Left lung (tissue), 10 donors: Measurements from ENCODE around the gene PHF12. TPM values are rescaled to one million over a fixed set of nuclear protein-coding genes. Genes with fewer than 3 reads are reported as not detected.
"Not testable (repeated sequence)": the region's sequence is repeated elsewhere in the genome, so short reads cannot be mapped to it uniquely, and the experiment has no call there.

Experiments
- ATAC-seq: fragments of 200-7000 bp; cut with Tn5 transposase; one replicate; pipeline ENCODE4 v1.9.1; 2020; ENCODE audit warnings: moderate library complexity
- DNase-seq, 4 donors: peaks; one replicate each; pipeline ENCODE4 v3.0.0-alpha.2; 2013 to 2020
- H3K27ac ChIP-seq, 2 donors: fragments of 200-600 bp; sonication (generic) in 1 of 2; one replicate each; pipeline versions ENCODE4 v1.5.0 to v1.8.0; 2020 to 2021
- H3K27me3 ChIP-seq, 2 donors: fragments of 200-600 bp; sonication (generic) in 1 of 2; one replicate each; pipeline versions ENCODE4 v1.5.0 to v1.8.0; 2020 to 2021
- H3K36me3 ChIP-seq, 2 donors: fragments of 200-600 bp; sonication (generic) in 1 of 2; one replicate each; pipeline versions ENCODE4 v1.5.0 to v1.8.0; 2020 to 2021
- H3K4me1 ChIP-seq, 2 donors: fragments of 200-600 bp; one replicate each; pipeline ENCODE4 v1.8.0; 2021
- H3K4me3 ChIP-seq, 2 donors: fragments of 200-600 bp; sonication (generic) in 1 of 2; one replicate each; pipeline versions ENCODE4 v1.5.0 to v1.8.0; 2020 to 2021; ENCODE audit warnings: mild to moderate bottlenecking in 1 of 2
- H3K9me3 ChIP-seq, 2 donors: fragments of 200-600 bp; sonication (generic) in 1 of 2; one replicate each; pipeline versions ENCODE4 v1.5.0 to v1.8.0; 2020 to 2021
- intact Hi-C, 2 donors: fragments of 100-400 bp; cut with DNase I; formaldehyde crosslinking; loops; one replicate each; pipeline versions ENCODE4 v1.11.2 to v1.14.2; 2022
- polyA plus RNA-seq, 6 donors: library from polyadenylated mRNA; unstranded; fragments of 120-200 nt; gene quantifications; one replicate each; pipeline ENCODE4 v1.2.1, GENCODE V29; 2013; ENCODE audit not compliant: insufficient read length in 6 of 6
- total RNA-seq, 2 donors: library from RNA; stranded (reverse); fragmentation: NEBNext Ultra II Directional; extraction: Animal tissue kit (Norgen Biotek cat#: 25700); gene quantifications; one replicate each; pipeline ENCODE4 v1.2.1, GENCODE V29; 2021
- TF ChIP-seq, protein P1 (sequence below), 2 donors: fragments of 200-600 bp; sonication (generic) in 1 of 2; IDR thresholded peaks; one replicate each; pipeline versions ENCODE4 v1.5.0 to v1.8.0; 2021; ENCODE audit warnings: antibody characterized with exemption in 2 of 2
- donor health status: DM: no; HTN: yes; CAD: no.
- donor health status: DM: no; HTN: no; CAD: no.

Gene PHF12
- total and polyA plus RNA-seq, 8 donors = 32.1 to 68.7 (median 56.0) TPM

DNA sequence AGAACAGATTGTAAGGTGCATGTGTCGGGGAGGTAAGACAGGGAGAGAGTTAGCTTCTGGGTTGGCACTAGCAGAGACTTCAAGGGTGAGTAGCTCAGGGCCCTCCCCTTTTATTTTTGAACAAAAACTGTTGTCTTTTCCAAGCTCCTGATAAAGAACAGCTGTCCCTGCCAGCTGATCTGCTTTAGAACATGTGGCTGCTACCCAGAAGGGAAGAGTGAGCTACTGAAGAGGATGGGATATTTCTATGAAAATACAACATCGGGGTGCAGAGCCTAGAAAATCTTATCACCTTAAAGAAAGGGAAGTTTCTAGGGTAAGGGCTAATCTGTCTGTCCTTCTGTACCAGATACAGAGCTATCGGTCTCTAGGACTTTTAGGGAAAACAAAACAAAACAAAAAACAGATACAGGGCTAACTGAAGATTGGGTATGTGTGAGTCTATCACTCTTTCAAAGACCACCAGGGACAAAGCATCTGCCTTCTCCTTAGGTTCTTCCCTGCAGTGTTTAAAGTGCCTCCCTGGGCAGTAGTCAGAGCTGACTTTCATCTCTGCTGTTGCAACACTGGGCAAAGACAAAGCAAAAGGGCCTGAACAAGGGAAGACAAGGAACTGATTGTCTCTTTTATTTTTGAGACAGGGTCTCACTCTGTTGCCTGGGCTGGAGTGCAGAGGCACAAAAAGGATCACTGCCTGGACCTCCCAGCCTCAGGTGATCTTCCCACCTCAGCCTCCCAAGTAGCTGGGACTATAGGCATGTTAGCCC lies 43.4 kb downstream of the PHF12 start:
- H3K4me1 ChIP-seq = peaks cover 15 to 35% of the 10 kb centered on the region in 2 donors
- H3K27ac ChIP-seq = peak overlapping the region; percentile 45 to 86
- H3K9me3 ChIP-seq = no peaks in the 10 kb centered on the region
- no peaks in the 10 kb centered on the region for H3K27me3 ChIP-seq
- DNase-seq = peak in 1 of 4 donors; percentile 72
- no peak overlapping the region for H3K4me3 ChIP-seq
- no peak for ATAC-seq
- TF ChIP-seq, protein P1, sequence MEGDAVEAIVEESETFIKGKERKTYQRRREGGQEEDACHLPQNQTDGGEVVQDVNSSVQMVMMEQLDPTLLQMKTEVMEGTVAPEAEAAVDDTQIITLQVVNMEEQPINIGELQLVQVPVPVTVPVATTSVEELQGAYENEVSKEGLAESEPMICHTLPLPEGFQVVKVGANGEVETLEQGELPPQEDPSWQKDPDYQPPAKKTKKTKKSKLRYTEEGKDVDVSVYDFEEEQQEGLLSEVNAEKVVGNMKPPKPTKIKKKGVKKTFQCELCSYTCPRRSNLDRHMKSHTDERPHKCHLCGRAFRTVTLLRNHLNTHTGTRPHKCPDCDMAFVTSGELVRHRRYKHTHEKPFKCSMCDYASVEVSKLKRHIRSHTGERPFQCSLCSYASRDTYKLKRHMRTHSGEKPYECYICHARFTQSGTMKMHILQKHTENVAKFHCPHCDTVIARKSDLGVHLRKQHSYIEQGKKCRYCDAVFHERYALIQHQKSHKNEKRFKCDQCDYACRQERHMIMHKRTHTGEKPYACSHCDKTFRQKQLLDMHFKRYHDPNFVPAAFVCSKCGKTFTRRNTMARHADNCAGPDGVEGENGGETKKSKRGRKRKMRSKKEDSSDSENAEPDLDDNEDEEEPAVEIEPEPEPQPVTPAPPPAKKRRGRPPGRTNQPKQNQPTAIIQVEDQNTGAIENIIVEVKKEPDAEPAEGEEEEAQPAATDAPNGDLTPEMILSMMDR (IDR thresholded peaks at IDR 0.05) = no peak
- intact Hi-C loops = no loop called here
- peaks cover 0 to 77% of the 10 kb centered on the region in 2 donors for H3K36me3 ChIP-seq

DNA sequence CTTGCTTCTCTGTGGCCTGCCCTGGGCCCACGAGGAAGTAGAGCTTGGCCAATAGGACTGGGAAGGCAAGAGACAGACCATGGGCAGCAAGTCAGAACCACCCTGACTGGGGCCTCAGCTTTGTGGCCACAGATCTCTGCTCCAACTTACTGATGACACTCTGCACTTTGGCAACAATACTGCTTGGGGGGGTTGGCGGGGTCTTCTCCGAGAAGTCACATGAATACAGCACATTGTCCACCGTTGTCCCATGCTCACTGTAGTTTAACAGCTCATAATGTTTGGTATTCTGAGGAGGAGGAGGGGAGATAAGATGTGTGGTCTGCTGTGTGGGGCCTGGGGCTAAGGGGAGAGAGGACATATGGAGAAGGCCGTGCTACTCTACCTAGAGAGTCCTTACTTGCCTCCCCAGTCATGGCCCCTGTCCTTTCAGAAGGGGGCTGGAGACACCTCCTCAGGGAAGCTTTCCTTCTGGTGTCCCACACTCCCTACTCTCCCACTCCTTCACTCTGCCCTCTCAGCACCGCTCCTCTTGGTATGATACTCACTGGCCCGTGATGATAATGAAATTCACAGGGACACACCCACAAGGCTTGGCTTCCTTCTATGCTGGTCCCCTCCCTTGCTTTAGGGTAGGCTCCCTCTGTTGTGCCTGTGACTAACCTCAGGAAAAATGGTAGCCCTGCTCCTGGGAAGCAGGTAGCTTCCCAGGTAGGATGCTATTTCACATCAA lies 44.4 kb downstream of the PHF12 start:
- DNase-seq (peak in 1 of 4 donors; percentile 20), ATAC-seq (no peak)
- Histone ChIP-seq H3K27me3 (no peaks in the 10 kb centered on the region), H3K4me1 (peaks cover 15 to 39% of the 10 kb centered on the region in 2 donors), H3K27ac (no peak overlapping the region), H3K9me3 (no peaks in the 10 kb centered on the region), H3K4me3 (no peak overlapping the region), H3K36me3 (peaks cover 0 to 67% of the 10 kb centered on the region in 2 donors)
- intact Hi-C loops = no loop called here
- TF ChIP-seq, protein P1 (IDR thresholded peaks at IDR 0.05) = no peak

DNA sequence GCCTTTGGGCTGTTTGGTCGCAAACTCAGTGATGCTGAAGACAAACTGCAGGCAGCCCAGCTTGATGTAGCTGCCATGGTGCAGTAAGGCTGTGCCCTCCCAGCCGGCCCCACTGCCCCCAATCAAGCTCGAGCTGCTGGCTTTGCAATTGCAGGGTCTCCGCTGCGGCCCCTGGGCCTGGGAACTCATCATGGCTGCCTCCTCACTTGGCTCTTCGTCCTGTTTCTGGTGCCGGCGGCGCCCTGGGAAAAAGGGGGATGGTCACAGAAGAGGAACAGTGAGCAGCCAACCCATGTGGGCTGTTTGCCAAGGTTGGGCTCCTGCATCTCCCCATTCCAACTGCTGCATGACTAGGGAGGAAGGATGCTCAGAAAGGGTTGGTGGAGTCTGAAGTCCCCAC lies 45.0 kb downstream of the PHF12 start:
- Histone ChIP-seq H3K36me3 (peaks cover 0 to 61% of the 10 kb centered on the region in 2 donors), H3K27ac (no peak overlapping the region), H3K9me3 (no peaks in the 10 kb centered on the region), H3K4me1 (peaks cover 15 to 42% of the 10 kb centered on the region in 2 donors), H3K4me3 (no peak overlapping the region), H3K27me3 (no peaks in the 10 kb centered on the region)
- DNase-seq (peak in 1 of 4 donors; percentile 20), ATAC-seq (no peak)
- TF ChIP-seq, protein P1 (IDR thresholded peaks at IDR 0.05) = no peak
- intact Hi-C loops = no loop called here

DNA sequence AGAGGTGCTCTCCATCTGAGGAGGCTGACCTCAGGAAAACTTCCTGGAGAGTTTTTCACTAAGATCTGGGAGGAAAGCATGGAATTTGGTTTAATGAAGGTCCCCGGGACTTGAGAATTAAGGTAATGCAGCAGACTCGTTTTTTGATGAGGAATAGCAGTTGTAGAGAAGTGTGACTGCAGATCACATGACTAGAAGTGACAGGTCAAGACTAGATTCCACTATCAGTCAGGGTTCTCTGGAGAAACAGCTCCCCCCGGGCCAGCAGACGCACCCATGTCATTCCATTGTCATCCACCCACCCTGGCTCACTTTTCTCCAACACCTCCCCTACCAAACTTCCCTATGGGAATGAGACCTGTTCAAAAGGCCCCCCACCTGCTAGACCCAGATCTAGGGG lies 46.5 kb downstream of the PHF12 start:
- Histone ChIP-seq H3K27ac (no peak overlapping the region), H3K4me1 (peaks cover 15 to 47% of the 10 kb centered on the region in 2 donors), H3K9me3 (no peaks in the 10 kb centered on the region), H3K36me3 (peaks cover 0 to 46% of the 10 kb centered on the region in 2 donors), H3K27me3 (no peaks in the 10 kb centered on the region), H3K4me3 (no peak overlapping the region)
- TF ChIP-seq, protein P1 (IDR thresholded peaks at IDR 0.05) = no peak
- no peak for ATAC-seq
- DNase-seq = no peak
- intact Hi-C loops = loop anchor here in 1 of 2 donors (5.0 kb wide), 1 partner anchor 142 kb away; no protein-coding TSS in a partner anchor

DNA sequence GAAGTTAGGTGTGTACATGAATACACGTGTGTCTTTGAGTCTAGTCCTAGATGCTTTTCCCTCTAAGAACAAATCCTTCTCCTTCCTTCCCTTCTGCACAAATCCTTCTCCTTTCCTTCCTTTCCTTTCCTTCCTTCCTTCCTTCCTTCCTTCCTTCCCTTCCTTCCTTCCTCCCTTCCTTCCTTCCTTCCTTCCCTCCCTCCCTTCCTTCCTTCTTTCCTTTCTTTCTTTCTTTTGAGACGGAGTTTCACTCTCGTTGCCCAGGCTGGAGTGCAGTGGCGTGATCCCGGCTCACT lies 47.8 kb downstream of the PHF12 start:
- Histone ChIP-seq H3K27ac (peak overlapping the region in 1 of 2 donors; percentile 92), H3K4me1 (peaks cover 7 to 47% of the 10 kb centered on the region in 2 donors), H3K36me3 (peaks cover 0 to 33% of the 10 kb centered on the region in 2 donors)
- not testable (repeated sequence) for H3K4me3 ChIP-seq, DNase-seq, H3K27me3 ChIP-seq, ATAC-seq, H3K9me3 ChIP-seq
- intact Hi-C loops = loop anchor here in 1 of 2 donors (5.0 kb wide), 1 partner anchor 141 kb away; no protein-coding TSS in a partner anchor
